B cell (primary cell): ENCODE measurements around the gene HBG2.

Experiments used
- CTCF ChIP-seq: fragments of 200-600 bp; IDR thresholded peaks from one replicate; pipeline ENCODE4 v1.8.0; 2022; ENCODE audit warnings: antibody characterized with exemption, mild to moderate bottlenecking
- EZH2 ChIP-seq: IDR thresholded peaks from 2 replicates; pipeline ENCODE4 v1.6.1; 2012; ENCODE audit warnings: borderline replicate concordance, low read depth, mild to moderate bottlenecking, moderate library complexity, low read length; ENCODE audit not compliant: insufficient read depth, poor library complexity, severe bottlenecking

DNA sequence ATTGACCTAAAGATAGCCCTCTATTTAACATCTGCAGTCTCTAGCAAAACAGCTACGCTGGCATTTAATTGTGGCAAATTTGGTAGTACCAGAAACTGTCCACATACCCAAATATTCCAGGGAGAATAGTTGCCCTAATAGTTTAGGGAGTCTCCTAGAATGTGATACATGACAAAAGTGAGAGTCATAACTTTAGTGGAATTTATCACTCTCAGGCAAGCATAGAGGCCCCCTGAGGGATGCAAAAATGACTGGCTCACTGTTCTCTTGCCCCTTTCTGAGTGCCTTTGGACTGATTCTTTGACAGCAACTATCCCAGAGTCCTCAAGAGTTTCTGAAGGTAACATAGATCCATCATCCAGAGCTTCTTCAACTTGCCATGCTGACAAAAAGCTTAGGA is 49.5 kb upstream of the HBG2 start:
- TF ChIP-seq CTCF (no peak), EZH2 (no peak)
